SU-DHL-6 (cell line): ENCODE measurements around the gene RABGGTA.

Source experiments
- EZH2phosphoT487 ChIP-seq: fragments of 200-600 bp; sonication (generic), shearing (Covaris generic); conservative IDR thresholded peaks from 2 replicates; pipeline ENCODE4 v1.6.1; 2018; ENCODE audit warnings: mild to moderate bottlenecking, antibody characterized with exemption, low read length, moderate library complexity, mixed read lengths
- TF ChIP-seq, protein P1 (sequence below): fragments of 200-600 bp; sonication (generic); IDR thresholded peaks from one replicate; pipeline ENCODE4 v1.5.1; 2017; ENCODE audit warnings: antibody characterized with exemption, mild to moderate bottlenecking, low read length, moderate library complexity; ENCODE audit not compliant: insufficient read depth, poor library complexity, severe bottlenecking

DNA sequence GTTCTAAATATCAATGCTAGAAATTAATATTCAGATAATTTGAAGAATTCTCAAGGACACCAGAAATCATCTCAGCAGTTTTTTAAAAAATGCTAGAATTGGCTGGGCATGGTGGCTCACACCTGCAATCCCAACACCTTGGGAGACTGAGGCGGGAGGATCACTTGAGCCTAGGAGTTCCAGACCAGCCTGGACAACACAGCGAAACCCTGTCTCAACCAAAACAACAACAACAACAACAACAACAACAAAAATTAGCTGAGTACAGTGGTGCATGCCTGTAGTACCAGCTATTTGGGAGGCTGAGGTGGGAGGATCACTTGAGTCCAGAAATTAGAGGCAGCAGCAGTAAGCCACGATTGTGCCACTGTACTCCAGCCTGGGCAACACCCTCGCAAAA is 52.3 kb downstream of the RABGGTA start:
- TF ChIP-seq, protein P1, sequence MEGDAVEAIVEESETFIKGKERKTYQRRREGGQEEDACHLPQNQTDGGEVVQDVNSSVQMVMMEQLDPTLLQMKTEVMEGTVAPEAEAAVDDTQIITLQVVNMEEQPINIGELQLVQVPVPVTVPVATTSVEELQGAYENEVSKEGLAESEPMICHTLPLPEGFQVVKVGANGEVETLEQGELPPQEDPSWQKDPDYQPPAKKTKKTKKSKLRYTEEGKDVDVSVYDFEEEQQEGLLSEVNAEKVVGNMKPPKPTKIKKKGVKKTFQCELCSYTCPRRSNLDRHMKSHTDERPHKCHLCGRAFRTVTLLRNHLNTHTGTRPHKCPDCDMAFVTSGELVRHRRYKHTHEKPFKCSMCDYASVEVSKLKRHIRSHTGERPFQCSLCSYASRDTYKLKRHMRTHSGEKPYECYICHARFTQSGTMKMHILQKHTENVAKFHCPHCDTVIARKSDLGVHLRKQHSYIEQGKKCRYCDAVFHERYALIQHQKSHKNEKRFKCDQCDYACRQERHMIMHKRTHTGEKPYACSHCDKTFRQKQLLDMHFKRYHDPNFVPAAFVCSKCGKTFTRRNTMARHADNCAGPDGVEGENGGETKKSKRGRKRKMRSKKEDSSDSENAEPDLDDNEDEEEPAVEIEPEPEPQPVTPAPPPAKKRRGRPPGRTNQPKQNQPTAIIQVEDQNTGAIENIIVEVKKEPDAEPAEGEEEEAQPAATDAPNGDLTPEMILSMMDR = no peak
- TF ChIP-seq EZH2phosphoT487 = no peak
